Measurements from ENCODE around the gene CAPS2.
A peak's percentile ranks its signal among the peaks of the same experiment; 100 is the strongest.

CAPS2 gene

GRCh38 chr12:75337905-75338304 is 7.8 kb upstream of the CAPS2 start:
- peak; percentile 47 for DNase-seq (ENCODE audit: low spot score)
- TF ChIP-seq CTCF (IDR thresholded peaks at IDR 0.05; ENCODE audit: borderline replicate concordance, control extremely low read depth, extremely low read depth, insufficient read depth, missing control alignments) = no peak
- in situ Hi-C loops (cut with MboI; ENCODE audit: low sequenced_read_pairs, unreplicated experiment) = loop anchor here (10.0 to 25.0 kb wide), 2 partner anchors 147 to 699 kb away; partner anchors contain the start of genes GLIPR1 and PHLDA1

- peak; percentile 77 for TF ChIP-seq CTCF (IDR thresholded peaks at IDR 0.05; ENCODE audit: borderline replicate concordance, control extremely low read depth, extremely low read depth, insufficient read depth, missing control alignments)
- in situ Hi-C loops (cut with MboI; ENCODE audit: low sequenced_read_pairs, unreplicated experiment) = loop anchor here (10.0 to 25.0 kb wide), 2 partner anchors 150 to 703 kb away; partner anchors contain the start of genes GLIPR1 and PHLDA1
- peak; percentile 80 for DNase-seq (ENCODE audit: low spot score)
Observed at GRCh38 chr12:75334384-75335030, 4.4 kb upstream of the CAPS2 start, which contains the start of gene GLIPR1L1. TSS of gene GLIPR1L1 (plus strand) at chr12:75334670. CDS start at chr12:75334729, 59 bp downstream.

- TF ChIP-seq CTCF (IDR thresholded peaks at IDR 0.05; ENCODE audit: borderline replicate concordance, control extremely low read depth, extremely low read depth, insufficient read depth, missing control alignments) = no peak
- no peak for DNase-seq (ENCODE audit: low spot score)
- in situ Hi-C loops (cut with MboI; ENCODE audit: low sequenced_read_pairs, unreplicated experiment) = loop anchor here (25.0 kb wide), 1 partner anchor 710 kb away; the partner anchor contains the start of gene PHLDA1
Observed at GRCh38 chr12:75327642-75328041, 2.5 kb downstream of the CAPS2 start.

GRCh38 chr12:75323663-75324062 is 6.5 kb downstream of the CAPS2 start:
- no peak for DNase-seq (ENCODE audit: low spot score)
- in situ Hi-C loops (cut with MboI; ENCODE audit: low sequenced_read_pairs, unreplicated experiment) = no loop called here
- TF ChIP-seq CTCF (IDR thresholded peaks at IDR 0.05; ENCODE audit: borderline replicate concordance, control extremely low read depth, extremely low read depth, insufficient read depth, missing control alignments) = no peak

GRCh38 chr12:75322464-75322863 is 7.7 kb downstream of the CAPS2 start:
- DNase-seq (ENCODE audit: low spot score) = no peak
- TF ChIP-seq CTCF (IDR thresholded peaks at IDR 0.05; ENCODE audit: borderline replicate concordance, control extremely low read depth, extremely low read depth, insufficient read depth, missing control alignments) = no peak
- in situ Hi-C loops (cut with MboI; ENCODE audit: low sequenced_read_pairs, unreplicated experiment) = no loop called here

GRCh38 chr12:75317784-75318183 is 12.3 kb downstream of the CAPS2 start:
- in situ Hi-C loops (cut with MboI; ENCODE audit: low sequenced_read_pairs, unreplicated experiment) = no loop called here
- TF ChIP-seq CTCF (IDR thresholded peaks at IDR 0.05; ENCODE audit: borderline replicate concordance, control extremely low read depth, extremely low read depth, insufficient read depth, missing control alignments) = no peak
- no peak for DNase-seq (ENCODE audit: low spot score)

All from GM13976 (cell line).